Measurements from ENCODE around the gene ALKBH4.
"Not testable (repeated sequence)": the region's sequence is repeated elsewhere in the genome, so short reads cannot be mapped to it uniquely, and the experiment has no call there.

Gene ALKBH4

DNA sequence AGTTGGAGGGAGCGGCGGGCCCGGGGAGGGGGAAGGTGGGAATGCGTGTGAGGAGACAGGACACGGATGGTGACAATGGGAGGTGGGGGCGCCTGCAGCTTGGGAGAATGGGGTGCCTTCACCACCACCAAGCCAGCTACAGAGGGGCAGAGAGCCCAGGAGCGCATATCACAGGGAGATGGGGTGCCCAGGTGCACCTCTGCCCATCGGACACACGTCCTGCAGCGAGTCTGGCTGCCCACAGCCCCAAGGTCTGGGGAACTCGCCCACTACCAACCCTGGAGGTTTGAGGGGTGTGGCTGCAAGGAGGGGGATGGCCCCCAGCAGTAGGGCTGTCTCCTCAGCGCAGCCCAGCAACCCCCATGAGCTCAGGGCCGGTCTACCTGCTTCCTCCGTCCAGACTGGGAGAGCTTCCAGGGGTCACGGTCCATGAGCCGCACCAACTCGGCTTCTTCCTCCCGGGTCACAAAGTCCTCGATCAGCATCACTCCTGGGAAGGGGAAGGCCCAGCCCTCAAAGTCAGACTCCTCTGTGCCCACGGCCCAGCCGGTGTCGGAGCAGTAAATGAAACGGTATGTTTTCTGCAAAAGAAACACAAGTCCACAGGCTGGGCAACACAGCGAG is 5.3 kb downstream of the ALKBH4 start:
- Histone ChIP-seq H3K27me3 (ENCODE audit: insufficient read depth, low read depth, severe bottlenecking) (no peaks in the 10 kb centered on the region), H3K4me3 (ENCODE audit: low read depth, low read length) (no peak overlapping the region), H3K36me3 (peaks cover 33% of the 10 kb centered on the region), H3K27ac (no peak overlapping the region), H3K9me3 (ENCODE audit: severe bottlenecking) (no peaks in the 10 kb centered on the region)
- TF ChIP-seq, protein P1, sequence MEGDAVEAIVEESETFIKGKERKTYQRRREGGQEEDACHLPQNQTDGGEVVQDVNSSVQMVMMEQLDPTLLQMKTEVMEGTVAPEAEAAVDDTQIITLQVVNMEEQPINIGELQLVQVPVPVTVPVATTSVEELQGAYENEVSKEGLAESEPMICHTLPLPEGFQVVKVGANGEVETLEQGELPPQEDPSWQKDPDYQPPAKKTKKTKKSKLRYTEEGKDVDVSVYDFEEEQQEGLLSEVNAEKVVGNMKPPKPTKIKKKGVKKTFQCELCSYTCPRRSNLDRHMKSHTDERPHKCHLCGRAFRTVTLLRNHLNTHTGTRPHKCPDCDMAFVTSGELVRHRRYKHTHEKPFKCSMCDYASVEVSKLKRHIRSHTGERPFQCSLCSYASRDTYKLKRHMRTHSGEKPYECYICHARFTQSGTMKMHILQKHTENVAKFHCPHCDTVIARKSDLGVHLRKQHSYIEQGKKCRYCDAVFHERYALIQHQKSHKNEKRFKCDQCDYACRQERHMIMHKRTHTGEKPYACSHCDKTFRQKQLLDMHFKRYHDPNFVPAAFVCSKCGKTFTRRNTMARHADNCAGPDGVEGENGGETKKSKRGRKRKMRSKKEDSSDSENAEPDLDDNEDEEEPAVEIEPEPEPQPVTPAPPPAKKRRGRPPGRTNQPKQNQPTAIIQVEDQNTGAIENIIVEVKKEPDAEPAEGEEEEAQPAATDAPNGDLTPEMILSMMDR (IDR thresholded peaks at IDR 0.05; ENCODE audit: low read depth, low read length) = no peak
- no peak for DNase-seq

DNA sequence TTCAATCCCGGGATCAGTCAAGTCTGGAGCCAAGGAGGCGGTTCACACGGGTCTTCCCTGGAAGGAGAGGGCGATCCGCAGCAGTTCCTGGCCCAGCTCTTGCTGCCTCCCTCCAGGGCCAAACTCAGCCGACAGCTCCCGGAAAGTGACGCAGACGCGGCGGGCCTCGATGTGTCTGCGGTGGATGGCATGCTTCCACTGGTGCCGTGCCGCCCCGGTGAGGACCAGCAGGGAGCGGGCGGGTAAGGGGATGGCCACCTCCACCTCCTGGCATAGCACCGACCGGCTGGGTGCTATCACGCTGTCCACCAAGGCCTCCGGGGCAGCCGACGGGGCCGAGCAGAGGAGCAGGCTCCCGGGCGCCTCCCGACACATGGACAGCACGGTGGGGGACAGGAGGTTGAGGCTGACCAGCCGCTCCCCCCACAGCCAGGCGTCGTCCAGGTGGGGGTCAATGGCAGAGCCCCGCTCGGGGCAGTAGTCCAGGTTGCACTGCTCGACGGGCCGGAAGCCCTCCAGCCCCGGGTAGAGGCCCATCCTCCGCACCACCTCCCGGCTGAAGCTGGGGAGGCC is 7.2 kb downstream of the ALKBH4 start:
- Histone ChIP-seq H3K4me3 (ENCODE audit: low read depth, low read length) (no peak overlapping the region), H3K27me3 (ENCODE audit: insufficient read depth, low read depth, severe bottlenecking) (no peaks in the 10 kb centered on the region), H3K9me3 (ENCODE audit: severe bottlenecking) (no peaks in the 10 kb centered on the region), H3K27ac (no peak overlapping the region), H3K36me3 (peaks cover 33% of the 10 kb centered on the region)
- TF ChIP-seq, protein P1 (IDR thresholded peaks at IDR 0.05; ENCODE audit: low read depth, low read length) = no peak
- DNase-seq = no peak

DNA sequence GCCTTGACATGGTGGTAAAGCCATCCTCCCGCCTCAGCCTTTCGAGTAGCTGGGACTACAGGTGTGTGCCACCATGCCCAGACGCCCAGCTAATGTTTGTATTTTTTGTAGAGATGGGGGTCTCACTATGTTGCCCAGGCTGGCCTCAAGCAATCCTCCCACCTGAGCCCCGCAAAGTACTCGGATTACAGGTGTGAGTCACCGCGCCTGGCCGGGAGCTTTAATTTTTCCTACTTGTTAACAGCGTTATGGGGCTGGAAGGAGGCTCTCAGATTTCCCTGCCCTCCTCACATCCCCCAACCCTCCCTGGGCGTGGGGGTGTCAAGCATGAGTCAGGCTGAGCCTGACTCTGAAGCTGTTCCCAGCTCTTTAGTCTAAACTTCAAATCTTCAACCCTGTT is 8.3 kb downstream of the ALKBH4 start:
- no peaks in the 10 kb centered on the region for H3K27me3 ChIP-seq (ENCODE audit: insufficient read depth, low read depth, severe bottlenecking)
- DNase-seq = no peak
- TF ChIP-seq, protein P1 (IDR thresholded peaks at IDR 0.05; ENCODE audit: low read depth, low read length) = no peak
- no peak overlapping the region for H3K4me3 ChIP-seq (ENCODE audit: low read depth, low read length)
- H3K9me3 ChIP-seq (ENCODE audit: severe bottlenecking) = no peaks in the 10 kb centered on the region
- H3K27ac ChIP-seq = no peak overlapping the region
- H3K36me3 ChIP-seq = peaks cover 33% of the 10 kb centered on the region

DNA sequence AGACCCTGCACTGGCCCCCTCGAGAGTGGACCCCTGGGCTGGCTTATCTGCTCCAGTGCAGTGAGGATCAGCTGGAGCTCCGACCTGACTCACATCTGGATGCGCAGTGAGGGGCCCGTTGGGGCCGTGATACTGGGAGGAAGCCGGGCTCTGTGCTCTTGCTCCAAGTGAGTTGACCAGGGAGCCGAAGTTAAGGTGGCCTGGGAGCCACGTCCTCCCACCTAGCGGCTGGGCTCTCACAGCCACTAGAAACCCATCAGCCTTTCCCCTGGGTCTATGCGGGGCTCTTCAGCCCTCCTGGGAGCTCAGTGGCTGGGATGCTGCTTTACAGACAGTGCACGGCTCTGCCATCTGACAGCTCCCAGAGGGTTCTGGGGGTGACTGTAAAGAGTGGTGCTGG is 9.1 kb downstream of the ALKBH4 start:
- H3K27me3 ChIP-seq (ENCODE audit: insufficient read depth, low read depth, severe bottlenecking) = no peaks in the 10 kb centered on the region
- no peak overlapping the region for H3K4me3 ChIP-seq (ENCODE audit: low read depth, low read length)
- DNase-seq = no peak
- no peaks in the 10 kb centered on the region for H3K9me3 ChIP-seq (ENCODE audit: severe bottlenecking)
- TF ChIP-seq, protein P1 (IDR thresholded peaks at IDR 0.05; ENCODE audit: low read depth, low read length) = no peak
- no peak overlapping the region for H3K27ac ChIP-seq
- H3K36me3 ChIP-seq = peaks cover 33% of the 10 kb centered on the region

DNA sequence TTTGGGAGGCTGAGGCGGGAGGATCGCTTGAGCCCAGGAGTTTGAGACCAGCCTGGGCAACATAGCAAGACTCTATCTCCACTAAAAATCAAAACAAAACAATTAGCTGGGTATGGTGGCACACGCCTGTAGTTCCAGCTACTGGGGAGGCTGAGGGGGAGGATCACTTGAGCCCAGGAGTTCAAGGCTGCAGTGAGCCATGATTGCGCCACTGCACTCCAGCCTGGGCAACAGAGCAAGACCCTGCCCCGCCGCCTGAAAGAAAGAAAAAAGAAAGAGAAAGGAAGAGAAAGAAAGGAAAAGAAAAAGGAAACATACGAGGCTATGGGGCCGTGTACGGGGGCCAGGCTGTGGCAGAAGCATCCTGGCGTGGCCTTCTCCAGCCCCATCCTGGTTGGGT is 9.7 kb downstream of the ALKBH4 start:
- not testable (repeated sequence) for H3K27me3 ChIP-seq (ENCODE audit: insufficient read depth, low read depth, severe bottlenecking); H3K4me3 ChIP-seq (ENCODE audit: low read depth, low read length); DNase-seq; H3K27ac ChIP-seq; H3K9me3 ChIP-seq (ENCODE audit: severe bottlenecking)
- H3K36me3 ChIP-seq = peaks cover 33% of the 10 kb centered on the region

DNA sequence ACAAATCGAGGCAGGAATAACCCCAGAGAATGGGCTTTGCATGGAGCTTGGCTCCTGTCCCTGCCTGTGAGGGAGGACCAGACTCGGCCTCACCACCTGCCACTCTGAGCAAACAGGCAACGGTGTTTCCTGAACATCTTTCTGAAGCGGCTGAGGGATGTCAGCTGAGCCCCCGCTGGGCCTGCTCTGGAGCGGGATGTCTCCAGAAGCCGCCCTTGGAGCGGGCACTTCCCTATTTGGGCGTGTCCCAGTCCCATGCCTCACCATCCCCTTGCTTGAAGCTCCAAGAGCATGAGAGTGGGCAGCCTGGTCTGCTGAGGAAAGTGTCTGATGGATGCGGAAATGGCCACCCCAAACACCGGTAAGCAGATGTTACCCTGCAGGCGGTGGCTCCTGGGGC is 10.2 kb downstream of the ALKBH4 start:
- no peaks in the 10 kb centered on the region for H3K27me3 ChIP-seq (ENCODE audit: insufficient read depth, low read depth, severe bottlenecking)
- H3K27ac ChIP-seq = no peak overlapping the region
- H3K36me3 ChIP-seq = peaks cover 29% of the 10 kb centered on the region
- TF ChIP-seq, protein P1 (IDR thresholded peaks at IDR 0.05; ENCODE audit: low read depth, low read length) = no peak
- DNase-seq = no peak
- no peak overlapping the region for H3K4me3 ChIP-seq (ENCODE audit: low read depth, low read length)
- no peaks in the 10 kb centered on the region for H3K9me3 ChIP-seq (ENCODE audit: severe bottlenecking)
